ENCODE data around the gene NCR2.
"Not testable (repeated sequence)": the region's sequence is repeated elsewhere in the genome, so short reads cannot be mapped to it uniquely, and the experiment has no call there.

The NCR2 gene, protein sequence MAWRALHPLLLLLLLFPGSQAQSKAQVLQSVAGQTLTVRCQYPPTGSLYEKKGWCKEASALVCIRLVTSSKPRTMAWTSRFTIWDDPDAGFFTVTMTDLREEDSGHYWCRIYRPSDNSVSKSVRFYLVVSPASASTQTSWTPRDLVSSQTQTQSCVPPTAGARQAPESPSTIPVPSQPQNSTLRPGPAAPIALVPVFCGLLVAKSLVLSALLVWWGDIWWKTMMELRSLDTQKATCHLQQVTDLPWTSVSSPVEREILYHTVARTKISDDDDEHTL

DNA sequence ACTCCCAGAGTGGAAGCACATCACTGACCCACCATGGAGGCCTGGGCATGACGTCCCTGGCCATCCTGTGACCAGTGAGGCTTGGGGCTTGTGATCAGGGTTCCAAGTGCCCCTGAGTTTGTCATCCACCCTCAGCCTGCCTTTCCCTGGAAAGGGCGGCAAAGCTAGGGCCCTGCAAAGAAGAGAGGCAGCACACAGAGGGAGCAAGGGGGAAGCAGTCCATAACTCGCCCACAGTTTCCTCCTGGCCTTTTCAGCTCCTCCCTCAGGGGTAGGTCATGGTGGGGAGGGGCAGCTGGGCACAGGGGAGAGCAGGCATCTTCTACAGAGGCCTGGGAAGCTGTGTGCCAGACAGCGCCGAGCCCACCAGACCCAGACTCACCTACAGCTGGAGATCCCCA, at the start of gene NCR2:
Gene NCR2, plus strand, starts transcription at position 313 of the 400 bp plus-strand sequence. CDS start 269 bp downstream, outside the sequence.
- DNase-seq, result no peak

DNA sequence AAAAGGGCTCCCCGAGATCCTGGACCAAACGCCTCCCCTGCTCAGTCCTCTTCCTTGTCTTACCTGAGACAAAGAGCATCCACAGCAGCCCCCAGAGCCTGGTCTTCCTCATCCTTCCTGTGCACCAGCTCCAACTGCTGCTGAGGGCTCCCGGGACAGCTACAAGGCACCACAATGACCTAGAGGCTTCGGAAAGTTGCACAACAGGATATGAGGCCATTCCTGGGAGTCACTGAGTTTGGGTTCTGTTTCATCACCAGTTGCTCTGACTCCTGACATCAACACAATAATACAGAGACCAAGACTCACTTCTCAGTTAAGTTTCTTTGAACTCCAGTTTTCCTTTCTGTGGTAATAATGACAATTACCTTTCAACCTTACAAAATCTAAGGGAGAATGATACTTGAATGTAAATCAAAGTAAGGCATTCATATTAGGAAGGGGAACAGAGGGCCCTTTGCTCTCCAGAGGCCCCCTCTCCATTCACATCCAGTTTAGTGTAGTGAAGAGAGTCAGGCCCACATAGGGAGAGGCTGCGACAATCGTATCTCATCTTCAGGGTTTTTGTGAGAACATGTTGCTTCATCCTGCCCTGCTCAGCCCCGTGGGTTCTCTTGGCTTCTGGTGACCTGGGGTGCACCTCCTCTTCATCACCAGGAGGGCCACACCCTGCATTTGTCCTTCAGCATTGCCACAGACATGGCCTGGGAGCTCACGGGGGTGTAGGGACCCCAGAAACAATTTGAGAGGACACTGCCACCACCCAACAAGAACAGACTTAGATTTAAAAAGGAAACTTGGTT, 48.7 kb upstream of the NCR2 start, which contains the start of gene TREM1:
Gene TREM1, minus strand, starts transcription at position 139 of the 803 bp plus-strand sequence. Its CDS starts 27 bp downstream, at position 112.
- DNase-seq, result no peak

DNA sequence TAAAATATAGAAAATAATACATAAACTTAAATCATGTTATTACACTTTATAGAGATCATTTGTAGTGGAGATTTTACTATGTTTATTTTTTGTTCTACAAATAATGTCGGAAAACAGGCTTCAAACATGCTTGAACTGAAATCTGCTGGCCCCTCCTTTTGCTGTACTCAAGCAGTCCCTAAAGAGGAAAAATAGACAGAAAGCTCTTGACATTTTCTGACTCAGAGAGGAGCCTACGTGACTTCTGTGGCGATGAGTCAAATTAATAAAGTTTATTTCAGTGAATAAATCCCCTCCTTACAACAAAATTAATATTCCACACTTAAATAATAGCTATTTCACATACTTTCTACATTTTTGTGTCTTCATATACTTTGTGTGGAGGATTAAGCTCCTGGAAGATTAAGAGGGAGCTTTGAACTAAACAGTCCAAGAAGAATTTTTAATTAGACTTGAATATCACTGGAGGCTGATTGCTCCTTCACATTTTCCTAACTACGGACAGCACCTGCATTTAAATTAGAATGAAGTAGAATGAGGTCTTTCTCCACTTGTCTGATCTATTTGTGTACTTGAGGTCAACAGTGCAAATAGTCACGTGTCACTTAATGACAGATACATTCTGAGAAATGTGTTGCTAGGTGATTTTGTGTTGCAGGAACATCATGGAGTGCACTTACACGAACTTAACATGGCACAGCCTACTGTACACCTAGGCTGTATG, 47.2 kb upstream of the NCR2 start:
- DNase-seq, result no peak

DNA sequence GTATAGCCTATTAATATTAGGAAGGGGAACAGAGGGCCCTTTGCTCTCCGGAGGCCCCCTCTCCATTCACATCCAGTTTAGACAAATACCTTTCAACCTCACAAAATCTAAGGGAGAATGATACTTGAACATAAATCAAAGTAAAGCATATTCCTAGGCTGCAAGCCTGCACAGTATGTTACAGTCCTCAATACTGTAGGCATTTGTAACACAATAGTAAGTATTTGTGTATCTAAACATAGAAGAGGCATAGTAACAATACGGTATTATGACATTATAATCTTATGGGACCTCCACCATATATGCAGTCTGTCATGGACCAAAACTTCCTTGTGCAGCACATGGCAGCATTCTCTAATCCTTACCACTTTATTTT, 46.7 kb upstream of the NCR2 start:
- no peak for DNase-seq

DNA sequence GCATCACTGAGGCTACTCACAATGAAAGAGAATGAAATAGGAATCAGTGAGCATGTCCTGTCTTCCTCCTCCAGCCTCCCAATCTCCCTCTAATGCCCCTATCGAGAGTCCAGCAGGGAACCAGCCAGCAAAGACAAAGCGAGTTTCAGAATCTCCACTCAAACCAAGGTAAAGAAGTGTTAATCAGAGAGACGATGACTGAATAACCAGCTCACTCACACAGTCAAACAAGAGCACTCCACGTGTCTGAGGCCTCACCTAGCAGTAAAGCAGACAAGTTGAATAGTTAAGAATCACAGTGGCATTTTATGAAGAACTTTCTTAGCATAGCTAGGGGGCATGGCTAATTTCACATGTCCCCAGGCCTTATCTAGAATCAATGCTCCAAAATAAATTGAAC, 45.6 kb upstream of the NCR2 start:
- DNase-seq, result no peak

DNA sequence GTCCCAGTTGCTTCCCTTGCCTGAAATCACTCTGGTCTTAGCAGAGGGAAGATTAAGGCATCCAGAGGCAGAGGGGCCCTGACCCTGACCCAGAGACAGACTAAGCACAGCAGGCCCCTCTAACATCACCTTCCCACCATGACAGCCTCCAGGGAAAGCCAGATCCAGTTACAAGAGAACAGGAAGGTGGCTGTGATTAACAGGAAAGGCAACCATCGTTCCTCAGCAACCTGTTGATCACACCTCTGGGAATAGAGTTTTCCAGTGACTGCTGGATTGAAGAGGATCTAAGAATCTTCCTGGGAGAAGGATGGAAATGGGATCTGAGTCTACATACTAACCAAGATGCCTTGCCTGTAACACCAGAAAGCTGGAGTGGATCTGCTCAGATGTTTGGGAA, 43.7 kb upstream of the NCR2 start:
- no peak for DNase-seq

DNA sequence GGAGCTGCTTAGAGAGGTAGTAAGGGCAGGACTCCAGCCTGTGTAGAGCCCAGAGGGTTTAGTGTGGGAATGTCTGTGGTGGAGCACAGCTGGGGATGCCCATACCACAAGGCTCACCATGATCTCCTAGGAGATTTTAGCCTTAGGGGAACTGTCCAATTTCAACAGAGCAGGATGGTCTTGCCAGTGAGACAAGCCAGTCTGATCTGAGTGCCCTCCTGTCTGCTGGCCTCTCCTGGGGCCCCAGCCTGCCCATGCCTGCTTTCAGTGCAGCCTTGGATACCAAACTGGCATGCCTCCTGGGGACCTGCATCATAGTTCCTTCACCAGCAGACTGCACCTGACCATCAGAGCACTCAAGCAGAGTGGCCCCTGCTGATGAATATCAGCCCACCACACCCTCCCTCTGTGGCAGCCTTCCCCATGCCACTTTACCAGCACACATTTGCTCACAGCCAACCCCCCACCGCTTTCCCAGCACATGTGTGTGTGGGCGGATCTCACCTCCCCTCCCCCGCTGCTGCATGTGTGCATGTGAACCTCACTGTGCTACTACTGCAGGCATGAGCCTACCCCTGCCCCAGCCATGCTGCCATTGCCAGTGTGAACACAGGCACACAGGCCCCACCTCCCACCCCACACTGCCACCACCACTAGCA, 41.1 kb upstream of the NCR2 start:
- DNase-seq, result no peak

DNA sequence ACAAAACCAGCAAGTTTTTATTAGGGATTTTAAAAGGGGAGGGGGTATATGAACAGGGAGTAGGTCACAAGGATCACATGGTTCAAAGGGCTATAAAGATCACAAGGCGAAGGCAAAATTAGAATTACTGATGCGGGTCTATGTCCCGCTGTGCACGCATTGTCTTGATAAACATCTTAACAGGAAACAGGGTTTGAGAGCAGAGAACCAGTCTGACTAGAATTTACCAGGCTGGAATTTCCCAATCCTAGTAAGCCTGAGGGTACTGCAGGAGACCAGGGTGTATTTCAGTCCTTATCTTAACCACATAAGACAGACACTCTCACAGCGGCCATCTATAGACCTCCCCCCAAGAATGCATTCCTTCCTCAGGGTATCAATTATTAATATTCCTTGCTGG, 38.2 kb upstream of the NCR2 start:
- not testable (repeated sequence) for DNase-seq

DNA sequence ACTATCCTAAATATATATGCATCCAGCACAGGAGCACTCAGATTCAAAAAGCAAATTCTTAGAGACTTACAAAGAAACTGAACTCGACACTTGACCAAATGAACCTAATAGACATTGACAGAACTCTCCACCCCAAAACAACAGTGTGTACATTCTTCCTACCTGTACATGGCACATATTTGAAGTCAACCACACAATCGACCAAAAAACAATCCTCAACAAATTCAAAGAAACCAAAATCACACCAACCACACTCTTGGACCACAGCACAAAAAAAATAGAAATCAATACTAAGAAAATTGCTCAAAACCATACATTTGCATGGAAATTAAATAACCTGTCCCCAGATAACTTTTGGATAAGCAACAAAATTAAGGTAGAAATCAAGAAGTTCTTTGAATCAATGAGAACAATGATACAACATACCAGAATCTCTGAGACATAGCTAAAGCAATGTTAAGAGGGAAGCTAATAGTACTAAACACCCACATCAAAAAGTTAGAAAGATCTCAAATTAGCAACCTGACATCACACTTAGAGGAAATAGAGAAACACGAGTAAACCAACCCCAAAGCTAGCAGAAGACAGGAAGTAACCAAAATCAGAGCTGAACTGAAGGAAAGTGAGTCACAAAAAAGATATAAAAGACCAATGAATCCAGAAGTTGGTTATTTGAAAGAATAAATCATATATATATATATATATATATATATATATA, 36.5 kb upstream of the NCR2 start:
- no peak for DNase-seq

DNA sequence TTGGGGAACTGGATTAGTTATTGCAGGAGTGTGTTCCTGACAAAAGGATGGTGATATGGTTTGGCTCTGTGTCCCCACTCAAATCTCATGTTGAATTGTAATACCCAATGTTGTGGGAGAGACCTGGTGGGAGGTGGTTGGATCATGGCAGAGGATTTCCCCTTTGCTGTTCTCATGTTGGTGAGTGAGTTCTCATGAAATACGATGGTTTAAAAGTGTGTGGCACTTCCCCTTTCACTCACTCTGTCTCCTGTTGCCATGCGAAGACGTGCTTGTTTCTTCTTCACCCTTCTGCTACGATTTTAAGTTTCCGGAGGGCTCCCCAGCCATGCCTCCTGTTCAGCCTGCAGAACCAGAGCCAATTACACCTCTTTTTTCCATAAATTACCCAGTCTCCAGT, 32.8 kb upstream of the NCR2 start:
- no peak for DNase-seq

DNA sequence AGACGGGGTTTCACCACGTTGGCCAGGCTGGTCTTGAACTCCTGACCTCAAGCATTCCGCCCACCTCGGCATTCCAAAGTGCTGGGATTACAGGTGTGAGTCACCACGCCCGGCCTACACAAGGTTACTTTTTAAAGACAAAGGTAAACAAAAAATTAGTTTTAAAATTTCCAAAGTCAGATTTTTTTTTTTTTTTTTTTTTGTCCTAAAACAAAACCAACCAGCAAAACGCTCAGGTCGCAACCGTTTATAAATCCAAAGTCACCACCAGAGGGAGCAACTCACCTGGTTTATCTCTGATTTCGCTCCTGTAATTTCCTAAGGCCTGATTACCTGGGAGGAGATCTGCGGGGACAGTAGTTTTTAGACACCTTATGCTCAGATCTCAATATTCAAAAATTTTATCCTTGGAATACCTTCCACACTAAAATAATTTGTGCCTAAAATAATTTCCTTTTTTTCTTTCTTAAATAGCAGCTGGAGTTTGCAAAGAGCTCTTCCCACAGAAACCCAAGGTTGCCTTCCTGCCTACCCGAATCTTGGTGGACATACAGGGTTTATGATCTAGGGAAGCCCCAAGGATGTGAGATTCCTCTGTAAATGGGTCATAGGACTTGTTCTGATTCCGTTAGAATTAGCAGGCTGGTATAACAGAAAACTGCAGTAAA, 29.1 kb upstream of the NCR2 start:
- DNase-seq, result peak; percentile 64

DNA sequence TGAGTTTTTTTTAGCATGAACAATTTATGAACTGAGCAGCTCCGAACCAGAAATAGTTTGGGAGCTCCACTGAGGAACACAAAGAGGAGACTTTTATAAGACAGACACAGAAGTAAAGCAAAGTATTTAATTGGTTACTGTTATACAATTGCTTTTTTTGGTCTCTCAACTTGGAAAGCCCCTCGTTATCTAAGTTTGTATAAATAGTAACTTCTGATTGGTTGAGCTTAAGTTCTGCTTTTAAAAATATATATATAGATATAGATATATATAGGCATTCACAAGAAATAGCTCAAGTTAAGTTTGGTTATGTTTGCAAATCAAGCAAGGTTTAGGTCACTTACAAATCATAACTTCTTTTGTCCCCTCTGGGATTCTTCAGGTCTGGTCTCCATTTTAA, 20.2 kb upstream of the NCR2 start:
- DNase-seq, result no peak

DNA sequence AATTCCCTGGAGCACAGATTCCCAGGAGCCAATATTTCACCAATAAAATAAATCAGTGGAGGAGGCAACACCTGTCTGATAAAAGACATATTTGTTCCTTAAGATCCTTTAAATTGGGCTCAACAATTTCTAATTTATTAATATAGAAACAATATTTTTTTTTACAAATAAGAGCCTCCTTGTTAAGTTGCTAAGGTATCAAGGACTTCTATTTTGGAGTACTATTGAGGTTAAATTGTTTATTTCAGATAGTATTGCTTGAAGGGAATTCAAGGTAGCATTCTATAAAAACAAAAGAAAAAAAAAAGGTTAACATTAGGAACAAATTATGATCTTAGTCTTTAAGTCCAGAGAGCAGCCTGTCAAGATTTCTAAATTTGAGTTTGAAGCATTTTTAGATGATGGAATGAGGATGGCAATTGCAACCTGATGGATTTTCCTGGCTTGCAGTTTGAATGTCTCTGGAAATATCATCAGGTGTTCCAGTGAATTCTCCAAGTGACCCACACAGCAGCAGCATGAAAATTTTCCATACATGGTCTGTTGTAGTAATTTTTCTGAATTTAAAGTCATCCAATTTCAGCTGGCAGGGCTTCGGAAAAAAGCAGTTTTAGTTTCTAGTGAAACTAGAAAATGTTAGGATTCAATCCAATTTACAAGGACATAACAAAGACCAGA, 19.3 kb upstream of the NCR2 start:
- no peak for DNase-seq

DNA sequence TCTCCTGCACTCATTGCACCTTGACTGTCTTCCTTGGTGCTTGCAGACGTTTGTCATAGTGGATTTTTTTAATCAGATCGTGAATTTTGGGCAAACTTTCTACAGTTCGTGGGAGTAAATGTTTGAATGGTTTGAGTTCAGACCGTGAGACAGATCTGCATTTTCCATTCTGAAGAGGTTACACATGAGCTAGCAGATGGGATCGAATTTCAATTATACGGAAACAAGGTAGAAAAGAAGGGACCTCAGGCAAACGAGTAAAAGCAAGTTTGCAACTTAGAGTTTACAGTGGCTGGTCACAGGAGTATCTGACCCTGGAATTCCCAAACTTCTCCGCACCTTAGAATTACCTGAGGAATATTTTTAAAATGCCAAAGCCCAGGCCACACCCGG, 17.2 kb upstream of the NCR2 start:
- no peak for DNase-seq

DNA sequence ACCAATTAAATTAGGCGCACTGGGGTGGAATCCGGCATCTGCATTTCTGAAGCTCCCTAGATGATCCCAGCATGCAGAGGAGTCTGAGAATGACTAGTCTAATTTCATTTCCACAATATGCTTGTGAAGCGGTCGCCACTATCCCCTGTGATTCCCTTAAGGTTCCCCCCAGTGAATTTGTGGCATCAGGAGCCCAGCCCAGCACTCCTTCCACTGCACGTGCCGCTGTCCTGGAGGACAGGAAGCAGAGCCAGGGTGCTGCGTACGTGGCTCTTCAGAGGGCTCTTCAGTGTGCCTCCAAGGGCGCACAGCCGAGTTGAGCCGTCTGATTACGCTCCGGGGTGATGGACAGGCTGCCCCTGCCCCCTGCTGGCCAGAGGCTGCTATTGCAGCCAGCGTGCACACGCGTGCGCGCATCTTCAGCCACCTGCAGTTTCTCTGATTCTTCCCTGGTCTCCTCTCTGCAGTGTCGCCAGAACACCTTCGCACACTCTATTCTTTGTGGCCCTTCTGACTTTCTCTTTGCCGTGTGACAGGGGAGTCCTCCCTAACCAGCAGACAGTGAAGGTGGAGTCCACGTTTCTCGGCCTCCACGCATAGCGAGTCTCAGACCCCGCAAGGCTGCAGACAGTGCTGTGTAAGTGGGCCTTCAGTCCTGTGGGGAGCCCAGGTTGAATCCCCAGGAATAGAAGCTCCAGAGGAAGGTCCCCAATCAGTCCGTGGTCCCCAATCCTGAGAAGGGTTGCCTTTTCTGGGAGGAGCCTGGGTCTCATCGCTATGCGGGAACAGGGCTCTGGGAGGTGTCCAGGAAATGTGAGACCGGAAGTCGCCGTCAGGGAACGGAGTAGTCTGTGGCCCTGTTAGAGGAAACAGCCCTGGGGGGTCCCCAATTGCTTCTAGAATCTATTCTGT, 16.5 kb upstream of the NCR2 start:
- peak; percentile 63 for DNase-seq

DNA sequence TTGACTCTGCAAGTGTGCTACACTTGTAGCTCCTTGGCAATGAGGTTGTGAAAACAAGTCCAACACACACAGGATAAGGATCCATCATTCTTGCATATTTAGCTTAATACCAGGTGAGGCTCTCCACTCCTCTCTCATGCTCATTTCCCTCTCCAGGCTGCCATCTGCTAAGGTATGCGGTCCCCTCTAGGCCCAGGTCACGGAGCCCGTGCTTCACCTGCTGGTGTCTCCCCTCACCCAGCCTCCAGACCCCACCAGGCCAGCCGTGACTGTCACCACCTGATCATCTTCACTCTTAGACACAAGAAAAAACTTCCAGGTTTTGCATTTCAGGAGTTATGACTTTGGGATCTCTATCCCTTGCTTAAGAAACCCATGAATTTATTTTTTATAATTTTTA, 14.2 kb upstream of the NCR2 start:
- DNase-seq, result no peak

DNA sequence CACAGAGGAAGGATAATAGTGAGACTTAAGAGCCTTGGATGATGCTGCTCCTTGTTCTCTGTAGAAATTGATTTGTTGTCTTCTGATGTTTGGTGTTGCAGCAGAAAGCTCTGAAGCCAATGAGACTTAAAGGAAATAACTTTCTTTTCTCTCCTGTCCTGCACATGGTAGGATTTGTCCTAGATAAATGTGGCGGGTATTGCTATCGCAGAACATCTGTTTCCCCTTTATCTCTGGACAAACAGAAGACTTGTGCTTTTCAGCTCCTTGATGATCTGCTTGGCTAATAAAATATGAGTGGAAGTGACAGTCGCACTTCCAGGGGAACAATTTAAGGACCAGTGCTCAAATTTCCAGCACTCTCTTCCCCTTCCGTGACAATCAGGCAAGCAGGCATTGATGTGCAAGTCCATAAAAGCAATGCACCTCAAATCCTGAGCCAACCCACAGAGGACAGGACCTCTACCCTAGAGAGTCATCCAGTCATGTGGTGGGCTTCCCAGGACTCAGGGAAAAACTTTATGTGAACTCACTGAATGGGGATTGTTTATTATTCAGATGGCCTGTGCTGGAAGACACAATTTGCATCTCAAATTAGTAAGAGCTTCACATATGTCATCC, 9.9 kb upstream of the NCR2 start:
- DNase-seq, result no peak

DNA sequence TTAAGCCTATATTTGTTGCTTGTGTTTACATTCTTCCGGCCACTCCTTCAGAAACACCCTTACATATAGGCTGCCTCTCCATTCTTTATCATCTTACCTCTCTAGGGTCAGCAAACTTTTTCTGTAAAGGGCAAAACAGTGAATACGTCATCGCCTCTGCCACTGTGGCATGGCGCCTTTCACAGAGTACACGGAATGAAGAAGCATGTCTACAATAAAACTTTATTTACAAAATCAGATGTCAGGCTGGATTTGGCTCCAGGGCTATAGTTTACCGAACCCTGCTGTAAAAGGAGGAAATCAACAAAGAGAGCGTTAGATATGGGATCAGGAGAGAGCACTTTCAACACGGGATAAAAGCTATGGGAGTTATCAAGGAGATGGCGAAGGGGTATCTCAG, 9.3 kb upstream of the NCR2 start:
- no peak for DNase-seq

DNA sequence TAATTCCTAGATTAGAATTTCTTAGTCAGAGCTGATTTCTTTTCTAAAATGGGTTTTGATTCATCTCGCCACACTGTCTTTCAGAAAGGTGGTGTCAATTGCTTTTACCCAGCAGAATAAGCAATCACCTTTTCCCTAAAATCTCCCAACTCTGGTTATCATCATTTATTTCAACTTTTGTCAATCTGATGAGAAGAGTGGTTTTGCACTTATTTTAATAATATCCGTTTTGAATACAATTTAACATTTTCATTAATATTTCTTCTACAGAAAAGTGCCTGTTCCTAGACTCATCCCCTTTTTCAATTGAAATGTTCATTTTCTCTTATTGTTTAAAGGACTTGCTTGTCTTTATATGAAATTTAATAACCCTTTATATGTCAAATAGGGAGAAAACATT, 8.2 kb upstream of the NCR2 start:
- no peak for DNase-seq

All from NCI-H2171 (cell line).